HG03520 (cell line): ENCODE results near the gene SHANK3.
"Not testable (repeated sequence)": the region's sequence is repeated elsewhere in the genome, so short reads cannot be mapped to it uniquely, and the experiment has no call there.

Experiments
- ATAC-seq: cut with Tn5 transposase; IDR thresholded peaks from one replicate; pipeline ENCODE4 v1.9.1; 2021; ENCODE audit warnings: mild to moderate bottlenecking, moderate library complexity; ENCODE audit not compliant: unreplicated experiment

SHANK3 gene

GRCh38 chr22:50672471-50673230, at the start of gene SHANK3:
Gene SHANK3, plus strand, starts transcription at chr22:50672823.
- no peak for ATAC-seq

- ATAC-seq: no peak
Measured at GRCh38 chr22:50624347-50625130, 48.1 kb upstream of the SHANK3 start.

GRCh38 chr22:50625131-50625567, 47.5 kb upstream of the SHANK3 start:
- no peak for ATAC-seq

- no peak for ATAC-seq
Measured at GRCh38 chr22:50625568-50626313, 46.9 kb upstream of the SHANK3 start.

GRCh38 chr22:50626314-50626849, 46.2 kb upstream of the SHANK3 start:
- ATAC-seq: no peak

GRCh38 chr22:50626850-50627641, 45.6 kb upstream of the SHANK3 start:
- no peak for ATAC-seq

- ATAC-seq: peak; percentile 58
Measured at GRCh38 chr22:50627642-50628542, 44.7 kb upstream of the SHANK3 start, which contains the start of gene ARSA. Gene ARSA, minus strand, starts transcription at chr22:50628152. Its CDS starts 373 bp downstream, at chr22:50627779.

GRCh38 chr22:50628543-50629134, 44.0 kb upstream of the SHANK3 start:
- ATAC-seq: no peak

GRCh38 chr22:50630376-50630775, 42.2 kb upstream of the SHANK3 start:
- ATAC-seq: no peak

- ATAC-seq: no peak
Measured at GRCh38 chr22:50633086-50633485, 39.5 kb upstream of the SHANK3 start.

GRCh38 chr22:50633771-50634170, 38.9 kb upstream of the SHANK3 start:
- no peak for ATAC-seq

- ATAC-seq: no peak
Measured at GRCh38 chr22:50635591-50635990, 37.0 kb upstream of the SHANK3 start.

GRCh38 chr22:50640296-50640695, 32.3 kb upstream of the SHANK3 start:
- ATAC-seq: not testable (repeated sequence)

GRCh38 chr22:50640857-50641647, 31.6 kb upstream of the SHANK3 start:
- no peak for ATAC-seq

GRCh38 chr22:50641696-50642607, 30.7 kb upstream of the SHANK3 start:
- no peak for ATAC-seq

GRCh38 chr22:50643021-50643820, 29.4 kb upstream of the SHANK3 start:
- ATAC-seq: not testable (repeated sequence)
